HG03139 (cell line): ENCODE data around the gene CYTH1.

Source experiments
- ATAC-seq: cut with Tn5 transposase; IDR thresholded peaks from one replicate; pipeline ENCODE4 v1.9.1; 2021; ENCODE audit not compliant: unreplicated experiment

Gene CYTH1

DNA sequence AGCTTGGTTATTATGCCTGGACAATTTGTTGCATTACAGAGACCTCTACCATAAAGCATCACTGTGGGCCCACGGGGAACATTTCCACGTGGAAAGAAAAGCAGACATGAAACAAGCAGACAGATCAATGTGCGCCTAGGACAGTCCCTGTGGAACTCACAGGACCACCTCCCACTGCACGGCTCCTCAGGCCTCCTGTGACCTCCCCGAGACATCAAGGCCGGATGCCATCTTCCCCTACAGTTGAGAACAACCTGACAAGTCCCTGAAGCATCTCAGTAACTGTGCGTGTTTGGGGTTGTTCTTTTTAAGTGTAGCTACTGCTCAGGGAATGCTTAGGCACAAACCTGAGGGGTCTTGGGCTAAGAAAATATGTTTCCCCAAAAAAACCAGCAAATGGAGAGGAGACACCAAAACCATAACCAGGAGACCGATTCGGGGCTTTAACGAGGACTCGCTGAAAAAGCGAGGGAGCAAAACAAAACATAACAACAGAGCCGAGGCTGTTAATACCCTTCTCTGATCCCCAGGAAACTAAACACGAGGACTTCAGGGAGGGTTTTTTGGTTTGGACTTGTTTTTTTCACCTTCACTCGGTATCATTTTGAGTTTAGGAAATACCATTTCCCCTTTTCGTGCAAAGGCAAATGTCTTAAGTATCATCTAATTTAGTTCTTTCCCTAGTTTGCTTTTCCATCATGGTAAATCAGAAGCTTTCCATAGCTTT is 87.1 kb downstream of the CYTH1 start:
- ATAC-seq, result no peak

DNA sequence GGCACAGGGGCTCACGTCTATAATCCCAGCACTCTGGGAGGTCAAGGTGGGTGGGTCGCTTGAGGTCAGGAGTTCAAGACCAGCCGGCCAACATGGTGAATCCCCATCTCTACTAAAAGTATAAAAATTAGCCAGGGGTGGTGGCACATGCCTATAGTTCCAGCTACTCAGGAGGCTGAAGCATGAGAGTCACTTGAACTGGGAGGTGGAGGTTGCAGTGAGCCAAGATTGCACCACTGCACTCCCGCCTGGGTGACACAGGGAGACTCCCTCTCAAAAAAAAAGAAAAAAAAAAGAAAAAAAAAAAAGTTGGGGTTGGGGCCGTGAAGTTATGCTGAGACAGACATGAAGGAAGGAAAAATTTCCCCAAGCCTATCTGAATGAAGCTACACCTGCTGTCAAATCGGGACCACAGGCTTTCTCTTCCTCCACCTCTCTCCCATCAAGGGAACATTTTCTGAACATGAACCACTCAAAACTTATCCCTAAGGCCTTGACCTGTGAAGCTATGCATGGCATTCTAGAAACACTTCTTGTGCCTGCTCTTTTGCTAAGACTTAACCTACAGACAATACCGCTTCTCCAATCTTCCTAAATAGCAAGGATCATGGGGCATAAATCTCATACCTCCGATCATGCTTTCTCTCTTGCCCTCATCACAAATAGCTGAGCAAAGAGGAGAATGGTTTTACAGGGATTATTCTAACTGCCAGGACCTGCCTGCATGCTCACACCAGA is 88.6 kb downstream of the CYTH1 start:
- ATAC-seq, result no peak

DNA sequence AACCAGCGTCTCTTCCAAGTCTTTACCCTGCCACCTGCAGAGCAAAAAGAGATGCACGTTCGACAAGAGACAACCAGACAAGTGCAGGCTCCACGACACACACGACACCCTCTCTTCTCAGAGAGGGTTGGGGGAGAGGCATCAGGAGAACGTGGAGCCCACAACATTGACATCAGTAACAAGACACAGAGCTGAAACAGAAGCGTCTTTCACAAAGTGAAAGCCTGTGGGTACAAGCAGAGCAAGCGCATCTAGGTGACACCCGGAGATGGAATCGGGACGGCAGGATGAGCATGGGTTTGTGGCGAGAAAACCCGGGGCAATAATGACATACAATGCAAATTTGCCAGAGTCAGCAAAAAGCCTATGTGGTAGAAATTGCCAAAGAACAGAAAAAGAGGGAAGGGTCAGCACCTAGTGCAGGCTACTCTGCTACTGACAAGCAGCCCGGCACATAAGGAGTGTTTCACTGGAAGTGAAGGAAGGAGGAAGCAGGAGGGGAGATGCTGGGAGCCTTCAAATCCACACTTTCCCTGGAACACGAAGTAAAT is 89.5 kb downstream of the CYTH1 start:
- ATAC-seq, result no peak

DNA sequence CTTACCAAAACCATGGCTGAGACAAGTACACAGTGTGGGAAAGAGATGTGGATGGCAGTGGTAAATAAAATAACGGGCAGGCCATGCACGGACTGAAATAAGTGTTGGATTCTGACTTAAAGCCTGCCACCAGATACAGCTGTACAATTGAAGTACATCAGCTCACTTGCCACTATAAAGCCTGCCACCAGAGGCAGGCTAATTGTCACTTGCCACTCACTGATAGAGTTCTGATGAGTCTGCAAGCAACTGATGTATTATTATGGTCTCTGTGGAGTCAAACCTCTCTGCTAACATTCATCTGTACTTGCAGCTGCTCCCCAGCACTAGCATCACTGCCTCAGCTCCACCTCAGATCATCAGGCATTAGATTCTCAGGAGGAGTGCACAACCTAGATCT is 93.0 kb downstream of the CYTH1 start:
- ATAC-seq, result no peak

DNA sequence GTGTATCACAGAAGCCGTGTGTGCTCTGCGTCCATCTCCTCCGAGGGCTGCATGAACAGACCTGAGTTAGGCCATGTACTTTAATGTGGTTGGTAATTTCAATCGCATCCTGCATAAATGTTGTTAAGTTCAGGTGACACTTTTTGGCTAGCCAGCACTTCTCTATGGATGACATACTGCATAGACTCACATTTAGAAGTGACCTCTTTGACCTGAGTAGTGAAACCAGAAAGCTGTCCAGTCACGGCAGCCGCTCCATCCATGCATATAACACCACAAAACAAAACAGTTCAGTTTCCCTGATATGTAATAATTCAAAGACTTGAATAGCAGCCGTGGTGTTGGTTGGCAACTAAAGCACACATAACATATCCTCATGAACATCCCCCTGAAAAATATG is 94.1 kb downstream of the CYTH1 start:
- ATAC-seq, result no peak

DNA sequence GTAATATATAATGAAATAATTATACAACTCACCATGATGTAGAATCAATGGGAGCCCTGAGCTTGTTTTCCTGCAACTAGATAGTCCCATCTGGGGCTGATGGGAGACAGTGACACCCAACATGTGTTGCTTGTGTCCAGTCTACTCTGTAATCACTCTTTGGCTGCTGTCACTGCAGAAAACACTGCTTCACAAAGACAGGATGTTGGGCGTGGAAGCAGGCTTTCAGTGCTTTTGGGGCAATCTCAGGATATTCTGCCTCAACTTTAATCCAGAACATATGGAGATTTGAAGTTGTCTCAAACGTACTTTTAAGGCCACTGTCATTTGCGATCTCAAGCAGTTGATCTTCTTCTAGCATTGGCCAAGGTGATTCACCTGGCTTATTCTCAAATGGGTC is 94.9 kb downstream of the CYTH1 start:
- no peak for ATAC-seq

GRCh38 chr17:78684026-78684425 is 98.0 kb downstream of the CYTH1 start:
- no peak for ATAC-seq

DNA sequence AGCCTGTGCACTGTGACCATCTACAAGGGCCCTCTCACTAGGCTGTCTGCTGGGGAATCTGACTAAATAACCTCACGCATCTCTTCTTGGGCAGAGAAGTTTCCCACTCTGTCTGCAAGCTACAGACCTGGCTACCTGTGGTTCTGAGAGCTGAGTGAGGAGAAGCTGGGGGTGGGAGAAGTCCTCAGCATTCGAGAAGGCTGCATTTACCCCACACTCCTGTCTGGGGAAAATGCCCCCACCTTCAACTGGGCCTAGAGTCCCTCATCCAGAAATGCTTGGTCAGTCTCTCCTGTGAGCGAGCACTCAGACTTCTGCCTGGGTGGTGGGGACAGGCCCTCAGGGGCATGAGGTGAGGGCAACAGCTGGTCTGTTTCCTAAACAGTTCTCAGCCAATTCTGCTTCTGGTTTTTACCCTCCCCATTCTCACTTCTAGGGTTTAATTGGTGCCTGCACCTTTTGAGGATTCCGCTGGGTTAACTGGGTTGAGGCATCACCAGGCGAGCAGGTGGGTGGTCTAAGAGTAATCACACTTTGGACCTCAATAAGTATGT is 98.6 kb downstream of the CYTH1 start:
- no peak for ATAC-seq

- no peak for ATAC-seq
Measured at GRCh38 chr17:78682363-78682762, 99.7 kb downstream of the CYTH1 start.

GRCh38 chr17:78680436-78680835 is 101.6 kb downstream of the CYTH1 start:
- ATAC-seq, result no peak

DNA sequence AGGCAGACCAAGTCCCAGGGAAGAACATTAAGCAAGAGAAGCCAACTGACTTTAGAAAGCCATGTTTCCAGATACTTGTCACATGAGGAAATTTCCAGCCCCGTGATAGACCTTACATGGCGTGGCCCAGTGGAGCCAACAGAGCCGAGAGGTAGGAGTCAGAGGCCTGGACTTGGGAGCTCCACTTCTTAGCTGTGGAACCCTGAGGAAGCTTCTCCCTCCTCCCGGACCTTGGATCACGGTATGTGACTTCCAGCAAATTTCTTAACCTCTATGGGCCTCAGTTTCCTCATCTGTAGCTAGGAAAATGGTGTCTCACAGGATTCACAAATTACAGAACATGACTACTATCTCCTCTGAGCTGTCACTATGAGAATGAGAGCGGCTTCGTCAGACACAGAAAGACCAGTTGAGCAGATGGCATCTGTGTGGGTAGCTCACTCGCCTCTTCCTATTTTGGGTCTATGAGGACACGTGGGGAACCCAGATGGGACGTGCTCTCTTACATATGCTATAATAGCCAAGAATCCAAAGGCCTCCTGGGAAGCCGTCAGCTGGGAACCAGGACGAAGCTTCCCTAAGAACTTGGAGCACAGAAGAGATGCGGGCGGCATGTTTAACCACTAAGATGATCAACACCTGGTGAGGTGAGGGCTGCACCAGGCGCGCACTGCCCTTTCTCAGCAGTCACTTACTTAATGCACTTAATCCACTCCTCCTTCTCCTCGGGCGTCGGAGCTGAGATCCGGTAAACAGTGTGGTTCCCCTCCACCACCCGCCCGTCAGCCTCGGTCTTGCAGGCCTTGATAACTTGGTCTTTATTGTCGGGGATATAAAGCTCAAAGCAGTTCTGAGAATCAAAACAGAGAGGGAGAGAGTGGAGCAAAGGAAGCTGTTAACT is 102.3 kb downstream of the CYTH1 start:
- no peak for ATAC-seq

DNA sequence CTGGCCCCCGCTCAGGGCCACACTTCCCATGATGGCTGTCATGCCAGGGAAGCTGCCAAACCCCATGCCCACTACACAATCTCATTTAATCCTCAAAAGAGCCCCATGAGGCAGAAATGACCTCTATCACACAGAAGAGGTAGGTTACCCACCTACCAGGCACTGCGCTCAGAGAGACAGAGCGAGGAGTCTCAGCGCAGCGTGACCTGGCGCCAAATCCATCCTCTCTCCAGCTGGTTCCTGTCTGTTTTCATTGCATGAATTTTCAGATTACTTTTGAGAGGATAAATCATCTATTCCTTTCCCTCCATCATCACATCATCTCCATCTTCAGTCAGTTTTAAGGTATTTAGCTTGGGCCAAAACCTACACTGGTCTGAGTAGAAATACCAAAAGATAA is 103.4 kb downstream of the CYTH1 start:
- ATAC-seq, result no peak

GRCh38 chr17:78678222-78678557 is 103.9 kb downstream of the CYTH1 start:
- ATAC-seq, result no peak

DNA sequence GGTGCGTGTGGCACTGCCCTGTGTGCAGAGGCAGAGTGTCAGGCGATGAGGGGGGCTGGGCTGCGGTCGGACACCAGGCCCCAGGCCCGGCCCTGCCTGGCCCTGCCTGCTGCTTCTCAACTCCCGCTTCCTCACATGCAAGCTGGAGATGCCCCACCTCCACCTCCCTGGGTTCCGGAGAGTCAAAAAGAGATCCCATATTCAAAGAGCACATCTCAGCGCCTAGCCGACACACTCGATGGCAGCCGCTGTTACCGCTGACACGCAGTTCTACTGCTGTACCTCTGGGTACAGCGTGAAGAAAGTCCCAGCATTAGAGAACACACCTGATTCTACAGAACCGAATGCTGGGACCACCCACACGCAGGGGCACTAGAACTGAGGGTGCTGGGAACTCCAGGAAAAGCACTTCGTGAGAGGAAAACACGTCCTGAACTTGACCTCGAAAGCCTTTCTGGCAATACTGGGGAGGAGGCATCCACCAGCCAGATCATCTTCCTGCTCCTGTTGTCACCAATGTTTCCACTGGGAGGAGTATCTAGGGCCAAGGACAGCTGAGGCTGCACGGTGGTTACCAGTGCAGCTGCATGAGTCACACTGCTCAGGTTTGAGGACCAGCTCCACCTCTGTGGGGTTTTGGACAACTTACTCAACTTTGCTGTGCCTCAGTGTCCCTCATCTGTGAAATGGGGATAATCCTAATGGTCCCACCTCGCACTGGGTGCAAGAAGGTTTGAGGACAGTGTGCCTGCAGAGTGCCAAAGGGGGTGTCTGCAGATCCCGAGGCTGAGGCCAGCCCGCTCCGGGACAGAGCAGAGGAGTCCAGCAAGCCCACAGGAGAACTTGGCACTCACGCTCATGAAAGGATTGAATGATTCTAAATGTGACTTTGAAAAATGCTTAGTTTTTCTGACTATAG is 104.5 kb downstream of the CYTH1 start:
- no peak for ATAC-seq

DNA sequence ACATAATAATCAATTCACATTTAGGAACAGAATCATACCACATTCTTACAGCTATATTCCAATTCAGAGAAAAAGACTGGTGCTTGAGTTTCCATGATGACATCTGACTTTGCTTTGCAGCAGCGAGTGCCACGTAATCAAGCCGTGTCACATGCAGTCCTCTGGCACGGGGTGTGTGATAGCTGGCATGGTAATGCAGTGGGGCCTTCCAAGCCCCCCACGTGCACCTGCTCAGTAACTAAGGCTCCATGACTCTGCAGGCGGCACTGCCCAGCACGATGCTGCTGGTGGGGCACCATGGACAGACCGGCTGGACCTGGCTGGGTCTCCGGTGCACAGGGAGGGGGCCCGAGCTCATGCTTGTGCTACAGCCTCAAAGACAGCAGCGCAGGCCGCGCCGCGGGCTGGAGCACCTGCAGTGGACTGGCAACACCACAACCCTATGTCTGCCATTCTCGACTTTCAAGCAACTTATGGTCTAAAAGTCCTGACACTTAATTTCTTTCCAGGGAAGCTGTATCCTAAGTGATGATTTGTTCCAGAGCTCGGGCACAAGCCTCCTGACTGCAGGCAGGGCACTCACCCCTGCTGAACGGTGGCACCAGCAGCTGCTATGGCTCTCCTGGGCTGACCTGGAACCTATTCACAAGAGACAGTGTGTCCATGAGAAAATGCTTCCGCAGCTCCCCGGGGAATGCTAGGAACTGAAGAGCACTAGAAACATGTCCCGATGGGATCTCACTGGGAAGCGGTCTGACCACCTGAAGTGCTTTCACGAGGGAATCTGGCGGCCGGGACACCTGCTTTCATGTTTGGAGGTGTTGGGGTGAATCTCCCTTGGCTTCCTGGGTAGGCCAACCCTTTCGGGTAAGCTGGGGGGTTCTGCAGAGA is 105.4 kb downstream of the CYTH1 start:
- no peak for ATAC-seq

GRCh38 chr17:78675836-78676235 is 106.2 kb downstream of the CYTH1 start:
- ATAC-seq, result no peak

DNA sequence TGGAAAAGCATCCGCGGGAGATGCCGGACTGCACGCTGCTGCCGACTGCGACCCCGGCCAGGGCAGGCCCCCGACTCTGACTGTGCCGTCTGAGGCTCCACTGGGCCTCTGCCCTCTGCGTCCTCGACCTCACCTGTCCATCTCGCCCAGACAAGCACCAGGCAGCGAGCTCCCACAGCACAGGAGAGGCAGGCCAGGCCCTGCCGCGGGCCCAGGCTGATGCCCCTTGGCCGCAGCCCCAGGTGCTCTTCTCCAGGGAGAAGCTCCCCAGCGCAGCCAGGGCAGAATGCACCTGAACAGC is 106.8 kb downstream of the CYTH1 start:
- ATAC-seq, result no peak

- ATAC-seq, result no peak
Measured at GRCh38 chr17:78674595-78675315, 107.3 kb downstream of the CYTH1 start.

DNA sequence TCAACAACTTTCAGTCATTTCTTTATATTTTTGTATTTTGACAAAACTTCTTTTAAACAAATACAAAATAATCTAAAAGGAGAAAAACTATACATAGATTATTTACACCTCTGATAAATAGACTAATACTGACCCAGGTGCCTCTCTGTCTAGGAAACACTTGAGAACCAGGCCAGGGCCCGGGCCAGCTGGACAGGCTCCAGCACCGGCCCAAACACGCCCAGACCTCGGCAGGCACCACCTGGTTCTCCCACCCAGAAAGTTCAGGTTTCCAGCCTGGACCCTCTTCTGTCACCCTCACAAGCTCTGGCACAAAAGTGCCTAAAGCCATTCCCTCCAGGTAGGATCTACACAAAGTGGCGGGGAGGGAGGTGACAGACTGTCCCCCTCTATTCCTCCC is 107.9 kb downstream of the CYTH1 start:
- ATAC-seq, result no peak
